OCI-M1 (cell line): ENCODE results near the gene EFEMP1.

Experiments
- DNase-seq: peaks from one replicate; lab custom pipeline; 2025; lab: John Stamatoyannopoulos, UW

EFEMP1 gene

GRCh38 chr2:55931281-55931680 is 7.7 kb upstream of the EFEMP1 start:
- DNase-seq, result no peak

- no peak for DNase-seq
Observed at GRCh38 chr2:55929476-55929875, 5.9 kb upstream of the EFEMP1 start.

GRCh38 chr2:55926974-55927373 is 3.4 kb upstream of the EFEMP1 start:
- DNase-seq, result no peak

GRCh38 chr2:55926246-55926645 is 2.7 kb upstream of the EFEMP1 start:
- no peak for DNase-seq

- no peak for DNase-seq
Observed at GRCh38 chr2:55923982-55924321, 370 bp upstream of the EFEMP1 start.

GRCh38 chr2:55922291-55922907 is 1.2 kb downstream of the EFEMP1 start:
- DNase-seq, result no peak

GRCh38 chr2:55919574-55919973 is 4.0 kb downstream of the EFEMP1 start:
- DNase-seq, result no peak

- DNase-seq, result no peak
Observed at GRCh38 chr2:55918856-55919255, 4.7 kb downstream of the EFEMP1 start.

- no peak for DNase-seq
Observed at GRCh38 chr2:55917713-55918390, 5.7 kb downstream of the EFEMP1 start.

GRCh38 chr2:55917117-55917516 is 6.5 kb downstream of the EFEMP1 start:
- DNase-seq, result no peak

- DNase-seq, result no peak
Observed at GRCh38 chr2:55916473-55917049, 7.0 kb downstream of the EFEMP1 start.

- no peak for DNase-seq
Observed at GRCh38 chr2:55914786-55915185, 8.8 kb downstream of the EFEMP1 start.

- DNase-seq, result no peak
Observed at GRCh38 chr2:55912926-55913325, 10.7 kb downstream of the EFEMP1 start.

- DNase-seq, result no peak
Observed at GRCh38 chr2:55910077-55910476, 13.5 kb downstream of the EFEMP1 start.

GRCh38 chr2:55907686-55908085 is 15.9 kb downstream of the EFEMP1 start:
- DNase-seq, result no peak

GRCh38 chr2:55906993-55907392 is 16.6 kb downstream of the EFEMP1 start:
- DNase-seq, result no peak

- no peak for DNase-seq
Observed at GRCh38 chr2:55903727-55904126, 19.9 kb downstream of the EFEMP1 start.

GRCh38 chr2:55902971-55903370 is 20.6 kb downstream of the EFEMP1 start:
- no peak for DNase-seq

- DNase-seq, result no peak
Observed at GRCh38 chr2:55902429-55902828, 21.2 kb downstream of the EFEMP1 start.

GRCh38 chr2:55901941-55902340 is 21.6 kb downstream of the EFEMP1 start:
- no peak for DNase-seq

- DNase-seq, result peak; percentile 44
Observed at GRCh38 chr2:55901322-55901721, 22.3 kb downstream of the EFEMP1 start.

GRCh38 chr2:55899881-55900280 is 23.7 kb downstream of the EFEMP1 start:
- DNase-seq, result no peak

GRCh38 chr2:55898386-55899040 is 25.1 kb downstream of the EFEMP1 start:
- DNase-seq, result no peak
